GM19397 (cell line): ENCODE results near the gene LIPA.
"Not testable (repeated sequence)": the region's sequence is repeated elsewhere in the genome, so short reads cannot be mapped to it uniquely, and the experiment has no call there.

Experiments
- ATAC-seq: cut with Tn5 transposase; IDR thresholded peaks from one replicate; pipeline ENCODE4 v1.9.1; 2021; ENCODE audit warnings: mild to moderate bottlenecking, moderate library complexity; ENCODE audit not compliant: unreplicated experiment

The LIPA gene

DNA sequence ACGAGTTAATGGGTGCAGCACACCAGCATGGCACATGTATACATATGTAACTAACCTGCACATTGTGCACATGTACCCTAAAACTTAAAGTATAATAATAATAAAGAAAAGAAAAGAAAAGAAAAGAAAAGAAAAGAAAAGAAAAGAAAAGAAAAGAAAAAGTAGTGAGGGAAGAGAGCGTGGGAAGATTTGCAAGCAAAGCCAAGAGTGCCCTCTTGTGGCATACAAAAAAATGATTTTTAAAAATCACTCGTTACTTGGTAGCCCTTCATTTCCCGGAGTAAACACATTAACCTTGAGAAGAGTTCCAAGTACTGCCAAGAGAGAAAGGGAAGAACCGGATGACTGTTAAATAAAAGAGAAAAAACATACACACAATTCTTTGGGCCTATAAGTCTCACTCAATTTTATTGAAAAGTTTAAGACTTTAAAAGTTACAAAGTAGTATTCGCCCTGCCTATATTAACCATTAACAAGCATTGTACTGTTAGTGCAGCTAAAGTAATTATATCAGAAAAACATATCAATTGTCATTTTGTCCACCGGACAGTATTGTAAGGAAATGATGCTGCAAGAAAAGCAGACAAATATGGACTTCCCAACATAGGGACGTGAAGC, 38.3 kb downstream of the LIPA start:
- ATAC-seq = no peak

DNA sequence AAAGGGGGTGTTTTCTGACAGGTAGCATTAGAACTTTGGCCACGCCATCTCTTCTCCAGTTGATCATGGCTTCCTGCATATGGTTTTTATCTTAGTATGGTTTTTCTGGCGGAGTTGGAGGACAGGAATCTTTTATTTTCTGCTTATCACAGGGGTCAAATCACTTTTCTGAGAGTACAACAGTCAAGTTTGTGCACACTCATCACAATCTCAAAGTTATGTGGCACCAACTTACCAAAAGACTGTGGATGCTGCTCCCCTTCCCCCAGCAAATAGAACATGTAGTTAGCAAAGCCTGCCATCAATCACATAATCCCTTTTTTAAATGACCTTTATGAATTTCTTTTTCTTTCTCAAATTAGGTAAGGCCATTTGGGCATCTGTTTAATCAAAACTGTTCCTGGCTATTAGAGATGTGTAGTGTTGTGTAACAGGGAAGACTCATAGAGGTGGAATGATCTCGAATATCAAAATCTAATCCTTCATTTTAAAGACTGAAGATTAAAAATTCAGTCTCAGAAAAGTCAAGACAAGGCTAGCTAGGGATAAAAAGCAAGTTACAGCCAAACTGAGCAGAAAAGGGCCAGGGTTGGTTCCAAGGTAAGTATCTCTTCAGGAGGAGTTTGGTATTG, 40.7 kb downstream of the LIPA start:
- ATAC-seq = no peak

GRCh38 chr10:89209718-89210117, 41.9 kb downstream of the LIPA start:
- no peak for ATAC-seq

DNA sequence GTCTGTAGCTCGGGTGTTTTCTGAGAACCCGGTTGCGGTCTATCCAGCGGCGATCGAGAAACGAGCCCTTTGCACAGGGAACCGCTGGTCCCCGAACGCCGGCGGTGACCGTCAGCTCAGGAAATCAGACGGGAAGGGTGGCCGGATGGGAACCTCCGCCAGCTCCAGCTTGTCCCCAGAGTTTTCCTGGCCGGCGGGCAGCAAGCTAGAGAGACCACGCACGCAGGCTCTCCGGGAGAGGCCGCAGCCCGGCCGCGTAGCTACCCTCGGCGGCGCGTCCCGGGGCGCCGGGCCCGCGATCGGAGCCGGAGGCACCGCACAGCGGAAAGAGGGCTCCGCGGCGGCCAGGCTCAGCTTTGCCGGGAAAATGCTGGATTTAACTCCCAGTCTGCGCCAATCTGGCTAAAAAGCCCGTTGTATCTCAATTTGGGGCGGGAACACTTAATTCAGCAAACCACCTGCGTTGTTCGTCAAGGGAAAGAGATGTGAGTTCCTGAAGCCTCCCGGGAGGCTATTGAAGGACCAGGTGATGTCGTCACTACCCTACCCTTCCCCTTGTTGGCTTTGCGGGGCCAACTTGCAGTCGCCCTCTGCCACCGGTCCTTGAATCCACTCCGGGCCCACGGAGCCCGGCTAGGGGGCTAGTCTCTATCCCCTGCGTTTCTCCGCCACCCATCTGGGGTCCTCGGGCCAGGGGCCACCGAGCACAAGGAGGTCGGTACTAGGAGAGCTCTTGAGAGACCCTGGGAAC, 43.6 kb downstream of the LIPA start:
- no peak for ATAC-seq

DNA sequence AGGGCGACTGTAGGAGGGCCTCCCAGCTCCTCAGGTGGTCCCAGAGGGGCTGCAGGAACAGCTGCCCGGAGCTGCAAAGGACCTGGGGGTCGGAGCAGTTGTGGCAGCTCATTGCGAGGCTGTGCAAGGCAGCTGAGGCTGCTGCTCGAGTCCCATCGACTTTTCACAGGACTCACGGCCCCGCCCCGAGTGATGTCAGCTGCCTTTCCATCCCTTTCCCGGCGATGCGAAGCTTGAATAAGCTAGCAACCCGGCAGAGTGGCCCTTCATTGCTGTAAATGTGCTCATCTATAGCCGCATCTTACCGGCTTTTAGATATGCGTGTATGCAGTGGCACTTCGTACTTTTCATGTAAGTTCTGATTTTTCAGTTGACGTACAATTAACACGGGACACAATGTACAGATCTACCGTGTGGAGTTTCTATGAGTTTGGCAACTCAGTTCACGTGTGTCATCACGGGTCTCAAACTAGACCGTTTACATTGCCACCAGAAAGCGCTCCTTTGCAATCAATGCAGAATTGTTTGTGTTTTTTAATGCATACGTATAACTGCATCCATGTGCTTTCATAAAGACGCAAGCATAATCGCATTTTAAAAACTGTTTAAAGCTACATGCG, 44.3 kb downstream of the LIPA start, which contains the start of gene CH25H:
Gene CH25H (minus strand): TSS at position 137 of the 620 bp plus-strand sequence. CDS start 25 bp downstream, at position 112.
- no peak for ATAC-seq

DNA sequence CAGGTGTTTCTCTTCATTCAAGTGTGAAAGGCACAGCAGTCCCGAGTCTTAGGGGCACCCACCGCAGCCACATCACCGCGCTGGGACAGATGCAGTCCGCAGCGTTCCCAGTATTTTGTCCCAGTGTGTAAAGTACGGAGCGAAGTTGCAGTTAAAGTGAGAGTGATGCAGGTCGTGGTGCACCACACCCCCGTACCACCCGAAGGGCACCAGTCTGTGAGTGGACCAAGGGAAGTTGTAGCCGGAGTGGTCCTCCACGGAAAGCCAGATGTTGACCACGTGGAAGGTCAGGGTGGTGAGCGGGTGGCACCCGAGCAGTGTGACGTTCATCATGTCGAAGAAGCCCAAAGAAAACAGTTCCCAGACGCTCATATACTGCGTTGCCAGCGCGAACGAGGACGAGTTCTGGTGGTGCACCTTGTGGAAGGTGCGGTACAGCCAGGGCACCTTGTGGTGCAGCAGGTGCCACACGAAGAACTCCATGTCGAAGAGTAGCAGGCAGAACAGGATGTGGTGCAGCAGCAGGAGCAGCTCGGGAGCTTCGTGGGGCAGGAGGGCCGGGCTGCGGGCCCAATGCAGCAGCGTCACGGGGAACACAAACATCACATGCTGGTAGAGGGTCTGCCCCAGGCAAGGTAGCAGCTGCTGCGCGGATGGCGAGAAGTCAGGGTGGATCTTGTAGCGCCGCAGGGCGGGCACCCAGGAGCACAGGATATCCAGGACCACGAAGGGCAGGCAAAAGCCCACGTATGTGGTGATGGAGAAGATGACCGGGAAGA, 45.0 kb downstream of the LIPA start:
- ATAC-seq = no peak

GRCh38 chr10:89204621-89205185, 46.9 kb downstream of the LIPA start:
- ATAC-seq = no peak

GRCh38 chr10:89203237-89203636, 48.3 kb downstream of the LIPA start:
- no peak for ATAC-seq

DNA sequence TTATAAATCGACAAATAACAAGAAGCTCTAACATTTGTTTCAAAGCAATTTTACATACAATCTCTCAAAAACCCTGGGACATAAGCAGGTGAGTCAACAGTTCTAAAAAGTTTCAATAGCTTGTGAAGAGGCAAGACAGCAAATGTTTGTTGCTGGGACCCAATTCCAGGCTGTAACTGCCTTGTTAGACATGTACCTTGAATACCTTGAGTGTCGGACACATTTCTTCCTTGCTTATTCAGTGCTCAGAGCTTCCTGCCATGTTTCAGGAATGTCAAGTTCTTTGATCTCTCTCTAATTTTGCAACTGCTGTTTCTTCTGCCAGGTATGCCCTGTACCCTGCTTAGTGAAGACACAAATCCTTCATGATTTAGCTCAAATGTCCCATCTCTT, 49.5 kb downstream of the LIPA start:
- ATAC-seq = no peak

DNA sequence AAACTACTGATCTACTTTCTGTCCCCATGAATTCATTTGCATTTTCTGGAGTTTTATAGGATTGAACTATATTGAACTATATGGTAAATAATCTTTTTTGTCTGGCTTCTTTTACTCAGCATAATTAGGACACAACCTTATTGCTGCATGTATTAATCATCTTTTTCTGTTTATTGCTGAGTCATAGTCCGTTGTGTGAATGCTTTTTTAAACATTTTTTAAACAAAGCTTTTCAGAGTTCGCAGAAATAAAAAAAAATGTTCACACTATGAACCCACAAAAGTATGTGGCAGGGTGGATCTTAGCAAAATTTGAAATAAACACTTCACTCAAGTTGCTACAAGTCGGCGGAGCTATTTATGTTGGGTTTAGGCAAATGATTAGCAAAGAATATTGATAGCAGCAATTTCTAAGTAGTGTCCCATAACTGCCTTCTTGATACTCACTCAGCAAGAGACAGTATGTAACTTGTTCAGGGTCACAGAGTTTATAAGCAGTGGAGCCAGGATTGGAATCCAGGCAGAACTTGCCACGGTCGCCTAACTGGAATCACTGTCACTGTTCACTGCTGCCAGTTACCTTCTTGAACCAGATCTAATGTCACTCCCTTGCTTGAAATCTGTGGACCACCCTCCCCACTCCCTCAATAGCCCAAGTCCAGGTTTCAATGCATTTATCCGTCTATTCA, 50.1 kb downstream of the LIPA start:
- ATAC-seq = no peak

GRCh38 chr10:89197473-89197872, 54.1 kb downstream of the LIPA start:
- no peak for ATAC-seq

DNA sequence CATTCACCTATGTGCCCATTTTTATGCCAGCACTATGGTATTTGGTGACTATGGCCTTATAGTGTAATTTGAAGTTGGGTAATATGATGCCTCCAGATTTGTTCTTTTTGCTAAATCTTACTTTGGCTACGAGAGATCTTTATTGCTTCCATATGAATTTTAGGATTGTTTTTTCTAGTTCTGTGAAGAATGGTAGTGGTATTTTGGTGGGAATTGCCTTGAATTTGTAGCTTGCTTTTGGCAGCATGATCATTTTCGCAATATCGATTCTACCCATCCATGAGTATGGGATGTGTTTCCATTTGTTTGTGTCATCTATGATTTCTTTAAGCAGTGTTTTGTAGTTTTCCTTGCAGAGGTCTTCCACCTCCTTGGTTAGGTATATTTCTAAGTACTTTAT, 60.3 kb downstream of the LIPA start:
- not testable (repeated sequence) for ATAC-seq

- no peak for ATAC-seq
These were observed 62.3 kb downstream of the LIPA start for GRCh38 chr10:89189211-89189734.

GRCh38 chr10:89185658-89186057, 65.9 kb downstream of the LIPA start:
- no peak for ATAC-seq

DNA sequence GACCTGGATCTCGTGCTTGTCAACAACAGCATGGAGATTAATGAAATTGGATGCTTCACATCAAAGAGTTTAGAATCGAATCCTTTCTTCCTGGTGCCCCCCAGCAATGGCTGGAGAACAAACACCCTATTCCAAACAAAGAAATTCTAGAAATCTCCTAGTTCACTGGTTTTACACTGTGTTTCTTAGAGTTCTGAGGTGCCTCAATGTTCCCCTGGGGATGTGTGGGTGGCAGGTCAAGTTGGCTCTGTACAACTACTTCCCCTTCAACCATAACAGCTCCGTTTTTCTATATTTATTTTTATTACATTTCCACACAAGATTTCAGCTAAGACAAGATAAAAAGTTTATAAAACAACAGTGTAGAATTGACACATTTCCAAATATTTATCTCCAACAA, 66.9 kb downstream of the LIPA start:
- no peak for ATAC-seq

DNA sequence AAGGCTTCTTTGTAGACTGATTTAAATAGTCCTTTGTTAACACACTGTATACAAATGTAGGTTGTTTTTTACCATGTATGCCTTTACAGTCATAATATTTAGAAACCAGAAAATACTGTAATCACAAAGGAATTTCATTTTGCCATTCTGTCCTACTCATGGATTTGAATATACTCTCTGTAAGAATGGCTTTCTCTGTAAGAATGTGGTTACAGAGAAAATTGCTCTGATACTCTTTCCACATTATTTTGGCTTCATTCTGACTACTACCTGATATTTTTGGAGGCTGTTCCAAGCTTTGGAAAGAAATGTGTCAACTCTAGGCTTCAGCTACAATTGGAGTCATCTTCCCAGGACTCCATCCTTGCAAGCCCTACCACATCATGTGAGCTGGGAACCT, 68.0 kb downstream of the LIPA start:
- no peak for ATAC-seq

- ATAC-seq = no peak
These were observed 68.7 kb downstream of the LIPA start for GRCh38 chr10:89182894-89183293.

- no peak for ATAC-seq
These were observed 75.8 kb downstream of the LIPA start for GRCh38 chr10:89175816-89176215.

- ATAC-seq = no peak
These were observed 78.5 kb downstream of the LIPA start for GRCh38 chr10:89173075-89173474.

DNA sequence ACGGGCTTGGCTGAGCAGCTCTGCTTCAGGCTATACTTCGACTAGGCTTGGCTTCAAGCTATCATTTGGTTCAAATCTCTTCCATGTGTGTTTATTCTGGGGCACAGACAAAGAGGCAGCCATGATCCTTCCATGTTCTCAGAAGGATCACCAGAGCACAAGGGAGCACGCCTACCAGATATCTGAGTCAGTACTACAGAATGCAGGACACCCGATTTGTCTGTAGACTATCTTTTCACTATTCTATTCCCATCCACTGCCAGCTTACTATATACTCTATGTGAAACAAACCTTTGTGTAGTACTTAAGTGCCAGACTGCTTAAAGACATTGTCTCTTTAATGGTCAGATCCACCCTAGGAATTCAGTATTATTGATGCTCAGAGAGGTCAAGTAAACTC, 79.6 kb downstream of the LIPA start:
- no peak for ATAC-seq
